KG1 (cell line): ENCODE results near the gene SLC16A6.
"Not testable (repeated sequence)": the region's sequence is repeated elsewhere in the genome, so short reads cannot be mapped to it uniquely, and the experiment has no call there.

Source experiments
- DNase-seq: peaks from one replicate; lab custom pipeline; 2025; lab: John Stamatoyannopoulos, UW

The SLC16A6 gene

DNA sequence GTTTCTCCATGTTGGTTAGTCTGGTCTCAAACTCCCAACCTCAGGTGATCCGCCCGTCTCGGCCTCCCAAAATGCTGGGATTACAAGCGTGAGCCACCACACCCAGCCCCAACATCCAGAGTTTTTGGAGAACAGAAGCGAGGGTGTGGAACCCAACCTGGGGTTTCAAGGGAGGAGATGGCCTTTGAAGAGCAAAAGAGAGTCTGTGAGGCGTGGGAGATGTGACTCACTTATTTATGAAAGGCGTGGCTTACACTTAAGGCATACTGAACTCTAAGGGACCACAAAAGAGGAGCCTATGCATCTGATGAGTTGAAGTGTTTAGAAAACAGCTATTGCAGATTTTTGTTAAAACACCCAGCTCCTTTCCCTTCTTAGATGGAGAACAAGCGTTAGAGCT, 19.2 kb upstream of the SLC16A6 start:
- no peak for DNase-seq

DNA sequence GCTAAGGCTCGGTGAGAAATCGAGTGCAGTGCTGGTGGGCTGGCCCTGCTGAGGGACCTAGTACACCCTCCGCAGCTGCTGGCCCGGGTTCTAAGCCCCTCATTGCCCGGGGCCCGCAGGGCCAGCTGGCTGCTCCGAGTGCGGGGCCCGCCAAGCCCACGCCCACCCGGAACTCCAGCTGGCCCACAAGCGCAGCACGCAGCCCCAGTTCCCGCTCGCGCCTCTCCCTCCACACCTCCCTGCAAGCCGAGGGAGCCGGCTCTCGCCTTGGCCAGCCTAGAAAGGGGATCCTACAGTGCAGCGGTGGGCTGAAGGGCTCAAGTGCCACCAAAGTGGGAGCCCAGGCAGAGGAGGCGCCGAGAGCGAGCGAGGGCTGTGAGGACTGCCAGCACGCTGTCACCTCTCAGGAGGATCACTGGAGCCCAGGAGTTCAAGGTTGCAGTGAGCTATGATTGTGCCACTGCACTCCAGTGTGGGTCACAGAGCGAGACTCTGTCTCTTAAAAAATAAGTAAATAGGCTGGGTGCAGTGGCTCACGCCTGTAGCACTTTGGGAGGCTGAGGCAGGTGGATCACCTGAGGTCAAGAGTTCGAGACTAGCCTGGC, 18.2 kb upstream of the SLC16A6 start:
- not testable (repeated sequence) for DNase-seq

- DNase-seq, result not testable (repeated sequence)
Observed at GRCh38 chr17:68308486-68308885, 17.6 kb upstream of the SLC16A6 start.

DNA sequence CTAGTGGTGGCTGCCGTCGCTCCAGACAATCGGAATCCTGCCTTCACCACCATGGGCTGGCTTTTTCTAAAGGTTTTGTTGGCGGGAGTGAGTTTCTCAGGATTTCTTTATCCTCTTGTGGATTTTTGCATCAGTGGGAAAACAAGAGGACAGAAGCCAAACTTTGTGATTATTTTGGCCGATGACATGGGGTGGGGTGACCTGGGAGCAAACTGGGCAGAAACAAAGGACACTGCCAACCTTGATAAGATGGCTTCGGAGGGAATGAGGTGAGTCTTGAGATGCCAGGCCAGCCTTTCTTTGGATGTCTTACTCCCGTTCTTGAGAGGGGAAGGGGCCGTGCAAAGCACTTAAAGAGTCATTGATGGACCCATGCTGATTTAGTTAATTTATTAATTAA, 16.5 kb upstream of the SLC16A6 start:
- no peak for DNase-seq

DNA sequence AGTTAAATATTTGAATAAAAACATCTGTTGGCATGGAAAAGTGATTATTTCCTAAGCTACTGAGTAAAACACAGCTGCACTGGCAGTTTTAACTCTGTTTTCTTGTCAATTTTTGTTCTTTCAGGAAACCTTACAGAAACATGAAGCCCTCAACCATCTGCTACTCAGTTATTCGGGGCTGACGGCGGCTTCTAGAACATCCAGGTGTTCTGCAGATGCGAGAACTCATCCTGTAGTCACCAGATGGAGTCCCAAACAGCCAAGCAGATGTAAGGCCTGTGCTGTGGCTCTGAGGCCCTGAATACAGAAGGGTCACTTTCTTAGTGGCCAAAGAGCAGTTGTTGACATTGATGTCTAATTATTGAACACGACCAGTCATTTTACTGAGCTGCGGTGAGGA, 15.9 kb upstream of the SLC16A6 start:
- no peak for DNase-seq

GRCh38 chr17:68305142-68305541, 14.2 kb upstream of the SLC16A6 start:
- no peak for DNase-seq

DNA sequence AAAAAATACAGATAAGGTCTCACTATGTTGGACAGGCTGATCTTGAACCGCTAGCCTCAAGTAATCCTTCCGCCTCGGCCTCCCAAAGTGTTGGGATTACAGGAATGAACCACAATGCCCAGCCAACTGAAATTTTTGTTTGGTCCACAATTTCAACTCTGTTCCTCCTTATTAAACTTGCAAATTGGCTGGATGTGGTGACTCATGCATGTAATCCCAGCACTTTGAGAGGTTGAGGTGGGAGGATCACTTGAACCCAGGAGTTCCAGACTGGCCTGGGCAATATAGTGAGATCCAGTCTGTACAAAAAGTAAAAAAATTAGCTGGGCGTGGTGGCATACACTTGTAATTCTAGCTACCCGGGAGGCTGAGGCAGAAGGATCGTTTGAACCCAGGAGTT, 13.8 kb upstream of the SLC16A6 start:
- DNase-seq, result no peak

DNA sequence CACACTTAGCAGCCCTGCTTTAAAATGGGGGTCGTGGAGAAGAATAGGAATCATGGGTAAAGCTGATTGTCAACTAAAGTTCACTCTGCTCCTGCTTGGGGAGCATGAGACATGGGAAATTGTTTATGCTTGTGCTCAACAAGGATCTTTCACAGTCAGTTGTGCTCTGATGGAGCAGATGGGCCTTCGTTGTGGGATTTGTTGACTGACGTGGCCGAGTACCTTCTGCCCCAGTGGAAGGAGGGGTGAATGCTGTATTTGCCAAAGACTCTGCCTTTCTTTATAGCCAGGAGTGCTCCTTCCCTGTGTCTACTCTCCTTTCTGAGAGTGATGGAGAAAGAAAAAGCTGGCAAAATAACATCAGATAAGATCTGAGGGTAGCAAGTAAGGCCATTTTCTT, 11.7 kb upstream of the SLC16A6 start:
- DNase-seq, result no peak

- DNase-seq, result no peak
Observed at GRCh38 chr17:68302066-68302564, 11.2 kb upstream of the SLC16A6 start.

- DNase-seq, result no peak
Observed at GRCh38 chr17:68301438-68301959, 10.6 kb upstream of the SLC16A6 start.

DNA sequence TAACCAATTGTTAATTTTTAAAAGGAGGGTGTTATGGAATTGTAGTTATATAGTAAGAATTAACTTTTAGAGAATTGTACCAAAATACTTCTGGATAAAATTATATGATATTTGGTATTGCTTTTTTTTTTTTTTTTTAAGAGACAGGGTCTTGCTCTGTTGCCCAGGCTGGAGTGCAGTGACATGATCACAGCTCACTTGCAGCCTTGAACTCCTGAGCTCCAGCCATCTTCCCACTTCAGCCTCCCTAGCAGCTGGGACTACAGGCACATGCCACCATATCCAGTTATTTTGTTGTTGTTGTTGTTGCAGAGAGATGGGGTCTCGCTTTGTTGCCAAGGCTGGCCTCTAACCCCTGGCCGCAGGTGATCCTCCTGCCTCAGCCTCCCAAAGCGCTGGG, 8.9 kb upstream of the SLC16A6 start:
- DNase-seq, result no peak

- DNase-seq, result no peak
Observed at GRCh38 chr17:68298601-68299000, 7.7 kb upstream of the SLC16A6 start.

GRCh38 chr17:68297195-68297594, 6.3 kb upstream of the SLC16A6 start:
- no peak for DNase-seq

- no peak for DNase-seq
Observed at GRCh38 chr17:68296217-68297191, 5.6 kb upstream of the SLC16A6 start.

DNA sequence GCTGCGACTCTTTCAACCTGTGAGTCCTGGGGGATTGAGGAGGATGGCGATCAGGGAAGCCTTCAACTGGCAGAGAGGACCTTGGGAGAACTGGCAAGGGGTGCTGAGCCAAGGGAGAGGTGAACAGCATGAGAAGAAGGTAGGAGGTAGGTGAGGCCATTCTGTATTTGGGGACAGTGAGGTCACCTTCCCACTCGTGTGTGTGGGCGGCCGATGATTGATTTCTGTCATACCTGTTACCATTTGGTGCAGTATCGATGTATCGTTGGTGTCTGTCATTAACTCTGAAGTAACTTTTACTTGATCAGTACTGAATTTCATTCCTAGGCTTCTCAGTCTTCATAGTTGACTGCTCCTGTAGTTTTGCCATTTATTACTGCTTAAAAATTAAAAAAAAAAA, 4.2 kb upstream of the SLC16A6 start:
- DNase-seq, result no peak

DNA sequence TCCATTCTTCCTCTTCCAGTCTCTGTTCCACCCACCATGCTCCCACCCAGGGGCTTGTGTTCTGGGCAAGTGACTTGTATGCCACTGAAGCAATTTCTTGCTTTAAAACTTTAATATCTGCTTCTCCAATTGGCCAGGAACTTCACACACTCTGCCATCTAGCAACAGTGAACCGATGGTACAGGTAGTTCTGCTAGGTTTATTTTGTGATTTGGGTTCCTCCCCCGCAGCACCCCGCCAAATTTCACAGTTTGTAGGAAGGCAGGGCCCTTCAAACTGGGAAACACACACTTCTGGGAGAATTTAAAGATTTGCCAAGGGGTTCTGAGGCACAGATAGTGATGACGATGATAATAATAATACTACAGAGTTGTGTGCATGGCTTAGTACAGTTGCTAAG, 3.7 kb upstream of the SLC16A6 start:
- DNase-seq, result no peak

DNA sequence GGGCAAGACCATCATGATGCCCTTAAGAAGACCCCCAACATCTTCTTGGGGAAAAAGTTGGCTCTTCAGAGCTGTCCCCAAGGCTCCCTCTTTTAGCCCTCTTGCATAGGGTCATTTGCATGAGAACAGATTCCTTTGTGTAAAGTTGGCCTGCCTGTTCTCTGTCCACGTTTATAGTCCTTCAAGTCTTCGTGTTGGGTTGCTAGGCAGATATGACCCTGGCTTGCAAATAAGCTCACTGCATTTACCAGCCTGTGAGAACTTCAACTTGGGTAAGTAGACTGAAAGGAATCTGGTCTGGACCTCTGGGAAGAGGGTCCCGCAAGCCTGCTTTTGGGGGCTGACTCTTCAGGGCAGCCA, 3.2 kb upstream of the SLC16A6 start:
- DNase-seq, result no peak

DNA sequence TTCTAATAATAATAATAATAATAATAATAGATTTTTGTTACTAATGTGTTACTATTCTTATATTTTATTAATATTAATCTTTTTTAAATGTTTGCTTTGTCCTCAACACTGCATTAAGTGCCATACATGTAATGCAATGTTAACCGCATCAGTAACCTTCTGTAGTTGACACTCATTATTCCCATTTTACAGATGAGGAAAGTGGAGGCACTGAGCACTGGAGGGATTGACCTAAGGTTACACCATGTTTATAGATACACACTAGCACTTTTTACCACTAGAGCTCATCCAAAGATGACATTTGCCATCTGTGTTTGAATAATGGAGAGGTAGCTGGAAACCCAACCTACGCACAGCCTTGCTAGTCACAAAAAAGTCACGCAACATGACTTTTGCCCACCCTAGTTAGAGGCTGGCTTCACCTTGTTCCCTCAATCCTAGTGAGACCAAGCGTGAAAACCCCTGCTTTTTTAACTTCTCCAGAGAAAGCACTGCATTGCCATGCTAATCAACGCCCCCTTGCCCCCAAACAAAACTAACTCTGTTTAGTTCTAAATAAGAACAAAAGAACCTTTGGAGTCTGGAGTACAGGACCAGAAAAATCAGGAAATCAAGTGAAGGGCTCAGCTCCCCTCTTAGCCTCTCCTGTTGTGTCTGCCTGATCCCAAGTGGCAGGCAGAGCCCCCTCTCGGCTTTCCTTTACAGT, 2.7 kb upstream of the SLC16A6 start:
- no peak for DNase-seq

DNA sequence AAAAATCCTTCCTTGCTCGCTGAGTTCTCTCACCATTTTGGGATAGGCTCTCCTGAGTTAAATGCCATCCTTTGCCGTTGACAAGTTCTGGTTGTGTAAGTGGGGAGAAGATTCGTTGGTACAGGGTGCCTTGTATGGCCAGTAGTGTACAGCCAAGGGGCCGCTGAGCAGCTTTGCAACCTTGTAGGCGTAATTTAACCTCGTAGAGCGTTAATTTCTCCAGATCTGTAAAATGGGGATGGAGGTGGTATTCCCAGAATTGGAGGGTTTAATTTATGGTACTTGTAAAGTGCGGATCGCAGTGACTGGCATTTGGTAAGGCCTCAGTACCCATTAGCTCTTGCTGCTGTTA, 1.7 kb upstream of the SLC16A6 start:
- DNase-seq, result no peak

- peak; percentile 70 for DNase-seq
Observed at GRCh38 chr17:68291836-68292688, 1.1 kb upstream of the SLC16A6 start.

- DNase-seq, result no peak
Observed at GRCh38 chr17:68290268-68290954, 516 bp downstream of the SLC16A6 start.
